NCI-H446 treated with DMSO at 0.1 percent for 48 hours (cell line): ENCODE measurements around the gene HOXB2.

Source experiments
- DNase-seq: peaks from one replicate; lab custom pipeline; 2025; lab: John Stamatoyannopoulos, UW

The HOXB2 gene

DNA sequence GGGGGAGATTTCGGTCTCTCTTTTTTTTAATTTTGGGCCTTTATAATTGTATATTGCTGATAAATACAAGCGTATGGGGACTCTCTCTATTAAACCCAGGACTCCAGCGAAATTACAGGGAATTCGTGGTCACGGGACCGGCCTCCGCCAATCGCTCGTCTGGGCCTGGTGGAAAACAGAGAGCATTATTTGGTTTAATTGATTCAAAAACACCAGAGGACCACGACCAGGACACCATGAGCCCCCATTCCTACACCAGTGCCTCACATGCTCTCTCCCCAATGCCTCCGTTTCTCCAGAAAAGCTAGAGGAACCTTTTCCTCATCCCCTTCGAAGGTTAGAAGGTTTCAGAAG lies at the start of gene HOXB2:
Gene HOXB2, minus strand, starts transcription at position 88 of the 354 bp plus-strand sequence. CDS start 198 bp downstream, outside the sequence.
- peak; percentile 26 for DNase-seq

DNA sequence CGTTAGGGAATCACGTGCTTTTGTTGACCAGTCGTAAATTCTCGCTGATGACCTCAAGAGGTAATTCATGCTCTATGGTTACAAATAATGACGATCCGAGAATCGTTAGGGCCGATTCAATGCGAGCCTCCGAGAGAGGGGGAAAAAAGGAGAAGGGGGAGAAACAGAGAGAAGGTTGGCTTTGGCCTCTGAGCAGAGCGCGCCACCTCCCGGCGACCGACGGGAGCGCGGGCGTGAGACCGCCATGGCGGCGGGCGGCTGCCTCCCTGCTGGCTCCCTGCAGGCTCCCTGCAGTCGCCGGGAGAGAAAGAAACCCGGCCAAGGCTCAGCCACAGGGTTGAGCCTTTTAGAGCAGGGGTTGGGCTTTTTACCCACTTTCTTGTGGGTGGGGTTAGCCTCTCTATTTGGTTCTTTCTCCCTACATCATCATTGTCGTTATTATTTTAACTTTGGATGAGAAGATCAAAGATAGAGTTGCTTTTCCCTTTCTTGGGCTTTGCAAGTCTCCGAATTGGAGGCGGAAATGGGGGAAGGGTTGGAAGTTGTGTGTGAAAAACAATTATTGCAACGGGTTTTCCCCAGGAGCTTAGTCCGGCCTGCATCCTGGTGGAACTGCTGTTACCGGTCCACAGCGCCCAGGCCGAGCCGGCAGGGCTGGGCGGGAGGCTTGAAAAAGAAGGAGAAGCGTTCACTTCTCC lies 49.1 kb upstream of the HOXB2 start:
- peak; percentile 27 for DNase-seq

DNA sequence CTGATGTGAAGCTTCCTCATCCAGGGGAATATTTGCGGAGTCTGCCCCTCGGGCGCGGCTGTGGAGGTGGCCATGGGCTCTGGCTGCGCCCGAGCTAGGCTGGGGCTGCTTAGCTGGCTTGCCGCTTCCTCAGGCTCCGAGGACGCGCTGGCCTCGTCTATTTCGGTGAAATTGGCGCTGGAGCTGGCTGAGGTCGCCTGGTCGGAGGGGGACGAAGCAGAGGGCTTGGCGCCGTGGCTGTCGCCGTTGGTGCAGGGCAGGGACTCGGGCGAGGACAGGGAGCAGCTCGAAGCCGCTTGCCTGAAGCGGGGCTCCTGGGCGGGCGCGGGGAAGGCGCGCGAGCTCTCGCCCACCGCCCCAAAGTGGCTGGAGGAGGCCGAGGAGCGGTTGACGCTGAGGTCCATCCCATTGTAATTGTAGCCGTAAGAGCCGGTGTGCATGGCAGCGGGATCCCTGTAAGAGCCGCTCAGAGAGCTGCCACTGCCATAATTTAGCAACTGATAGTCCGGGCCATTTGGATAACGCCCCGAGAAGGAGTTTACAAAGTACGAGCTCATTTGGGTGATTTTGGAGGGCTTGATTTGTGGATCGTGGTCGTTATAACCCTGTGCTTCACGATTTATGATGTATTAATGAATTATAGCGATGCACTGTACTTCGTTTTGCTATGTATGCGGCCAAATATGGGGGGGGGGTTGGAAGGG lies 48.4 kb upstream of the HOXB2 start, which contains the start of gene HOXB5:
Gene HOXB5, minus strand, starts transcription at position 654 of the 704 bp plus-strand sequence. Its CDS starts 97 bp downstream, at position 557.
- DNase-seq = no peak

DNA sequence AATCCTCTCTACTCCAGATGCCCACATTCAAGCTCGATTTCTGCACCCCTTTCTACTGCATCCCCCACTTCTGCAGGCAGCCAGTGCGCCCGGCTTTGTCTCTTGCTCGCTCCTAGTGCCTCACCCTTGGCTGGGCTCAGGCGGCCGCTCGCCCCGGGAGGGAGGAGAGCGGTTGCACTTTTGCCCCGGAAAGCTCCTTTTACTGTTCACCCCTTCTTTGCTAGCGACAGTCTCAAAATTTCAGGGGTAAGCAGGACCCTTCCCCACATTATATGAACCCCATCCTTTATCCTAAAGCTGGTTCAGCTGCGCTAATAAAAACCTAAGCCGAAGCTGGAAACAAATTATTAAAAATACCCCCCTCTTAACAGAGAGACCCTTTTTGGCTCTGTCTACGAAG lies 47.7 kb upstream of the HOXB2 start:
- no peak for DNase-seq

DNA sequence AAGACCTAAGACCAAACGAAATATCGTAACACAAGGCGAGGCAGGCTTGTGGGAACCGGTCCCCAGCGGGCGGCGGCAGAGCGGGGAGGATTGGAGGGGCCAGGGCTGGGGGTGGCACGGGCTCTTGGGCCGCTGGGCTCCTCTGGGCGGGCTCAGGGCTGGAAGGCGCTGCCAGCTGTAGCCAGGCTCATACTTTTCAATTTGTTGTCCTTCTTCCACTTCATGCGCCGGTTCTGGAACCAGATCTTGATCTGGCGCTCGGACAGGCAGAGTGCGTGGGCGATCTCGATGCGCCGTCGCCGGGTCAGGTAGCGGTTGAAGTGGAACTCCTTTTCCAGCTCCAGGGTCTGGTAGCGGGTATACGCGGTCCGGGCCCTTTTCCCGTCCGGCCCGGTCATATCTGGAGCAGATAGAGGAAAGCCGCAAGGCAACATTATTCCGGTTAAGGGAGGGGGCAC lies 47.2 kb upstream of the HOXB2 start:
- no peak for DNase-seq

DNA sequence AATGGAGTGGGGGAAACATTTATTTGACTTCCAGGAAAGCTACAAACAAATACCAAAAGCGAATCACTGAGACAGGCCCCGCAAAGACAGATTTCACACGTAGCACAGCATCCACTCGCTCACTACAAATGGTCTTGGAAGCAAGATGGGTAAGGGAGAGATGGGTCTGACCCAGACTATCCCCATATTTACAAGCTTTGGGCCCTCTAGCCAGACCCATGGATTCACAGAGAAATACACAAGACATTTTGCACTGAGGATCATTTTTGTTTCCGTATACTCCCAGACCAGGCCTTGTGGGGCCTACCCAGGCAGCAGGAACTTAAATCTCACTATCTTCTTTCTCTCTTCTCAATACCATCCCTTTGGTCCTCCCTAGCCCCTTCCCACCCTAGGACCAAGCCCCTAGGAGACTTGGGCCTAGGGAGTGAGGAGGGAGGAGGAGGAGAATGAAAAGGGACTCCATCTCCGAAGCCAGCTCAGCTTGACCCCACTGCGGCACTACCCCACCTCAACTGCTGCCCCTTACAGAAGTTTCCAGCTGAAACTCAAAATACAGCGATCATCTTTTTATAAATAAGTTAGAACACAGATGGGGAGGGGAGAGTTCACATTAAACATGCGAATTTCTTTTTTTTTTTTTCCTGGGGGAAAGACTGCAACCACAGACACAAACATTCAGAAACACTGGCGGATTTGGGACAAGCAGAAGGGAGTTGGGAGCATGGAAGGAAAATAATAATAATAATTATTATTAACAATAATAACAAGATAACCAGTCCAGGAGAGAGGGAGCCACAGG lies 46.5 kb upstream of the HOXB2 start:
- DNase-seq = no peak

DNA sequence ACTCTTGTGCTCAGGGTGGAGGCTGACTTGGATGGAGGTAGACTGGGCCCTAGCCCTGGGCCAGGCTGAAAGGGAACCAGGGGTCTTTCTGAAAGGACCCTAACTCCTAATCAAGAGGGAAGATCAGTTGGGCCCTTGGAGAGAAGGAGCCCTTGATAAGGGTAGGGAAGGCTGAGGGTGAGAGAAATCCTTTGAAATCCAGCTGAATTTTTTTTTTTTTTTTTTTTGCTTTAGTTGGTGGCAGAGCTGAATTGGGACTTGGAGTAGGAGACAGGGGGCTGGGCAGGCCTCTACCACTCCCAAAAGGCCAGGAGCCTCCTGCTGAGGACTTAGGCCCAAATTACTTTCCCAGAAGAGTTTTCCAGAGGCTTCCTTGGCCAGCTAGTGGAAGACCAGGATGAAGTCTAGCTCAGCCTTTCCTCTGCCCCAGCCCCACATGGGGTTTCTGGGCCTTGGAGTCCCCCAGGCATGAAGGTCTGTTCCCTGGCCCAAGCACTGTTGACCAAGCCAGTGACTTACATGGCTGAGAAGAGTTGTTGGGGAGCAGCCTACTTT lies 45.8 kb upstream of the HOXB2 start:
- no peak for DNase-seq

DNA sequence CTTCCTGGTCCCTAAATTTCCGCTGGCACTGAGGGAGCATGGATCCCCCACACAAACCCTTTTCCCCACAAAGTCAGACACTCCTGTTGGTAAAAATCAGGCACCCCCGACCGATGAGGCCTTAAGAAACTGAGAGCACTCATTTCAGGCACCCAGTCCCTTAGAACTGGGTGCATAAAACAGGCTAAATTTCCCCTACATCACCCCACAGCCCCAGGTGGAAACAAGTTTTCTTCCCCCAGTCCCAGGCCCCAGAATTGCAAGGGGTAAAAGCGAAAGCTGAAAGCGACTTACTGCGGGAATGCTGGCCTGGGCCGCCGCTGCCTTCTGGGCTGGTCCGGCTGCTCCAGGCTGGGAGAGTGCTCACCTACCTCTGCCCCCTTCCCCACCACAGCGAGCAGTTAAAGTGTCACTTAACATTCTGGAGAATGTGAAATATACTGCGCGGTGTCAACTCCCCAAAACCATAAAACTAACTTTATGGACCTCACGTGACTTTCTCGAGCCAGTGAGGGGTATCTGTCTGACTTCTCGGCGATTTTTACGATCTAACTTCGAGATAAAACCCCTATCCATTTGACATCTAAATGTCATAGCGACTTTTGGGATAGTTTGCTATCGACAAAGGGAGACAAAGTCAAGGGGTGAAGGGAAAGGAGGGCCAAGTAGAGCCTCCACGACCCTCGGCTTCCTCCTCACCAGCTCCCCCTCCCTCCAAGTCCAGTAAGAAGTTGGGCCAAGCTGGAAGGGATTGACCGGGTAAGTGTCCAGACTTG lies 45.1 kb upstream of the HOXB2 start, which contains the start of gene HOXB3:
Gene HOXB3, minus strand, starts transcription at position 411 of the 776 bp plus-strand sequence. CDS start 37,767 bp downstream, outside the sequence.
- no peak for DNase-seq

DNA sequence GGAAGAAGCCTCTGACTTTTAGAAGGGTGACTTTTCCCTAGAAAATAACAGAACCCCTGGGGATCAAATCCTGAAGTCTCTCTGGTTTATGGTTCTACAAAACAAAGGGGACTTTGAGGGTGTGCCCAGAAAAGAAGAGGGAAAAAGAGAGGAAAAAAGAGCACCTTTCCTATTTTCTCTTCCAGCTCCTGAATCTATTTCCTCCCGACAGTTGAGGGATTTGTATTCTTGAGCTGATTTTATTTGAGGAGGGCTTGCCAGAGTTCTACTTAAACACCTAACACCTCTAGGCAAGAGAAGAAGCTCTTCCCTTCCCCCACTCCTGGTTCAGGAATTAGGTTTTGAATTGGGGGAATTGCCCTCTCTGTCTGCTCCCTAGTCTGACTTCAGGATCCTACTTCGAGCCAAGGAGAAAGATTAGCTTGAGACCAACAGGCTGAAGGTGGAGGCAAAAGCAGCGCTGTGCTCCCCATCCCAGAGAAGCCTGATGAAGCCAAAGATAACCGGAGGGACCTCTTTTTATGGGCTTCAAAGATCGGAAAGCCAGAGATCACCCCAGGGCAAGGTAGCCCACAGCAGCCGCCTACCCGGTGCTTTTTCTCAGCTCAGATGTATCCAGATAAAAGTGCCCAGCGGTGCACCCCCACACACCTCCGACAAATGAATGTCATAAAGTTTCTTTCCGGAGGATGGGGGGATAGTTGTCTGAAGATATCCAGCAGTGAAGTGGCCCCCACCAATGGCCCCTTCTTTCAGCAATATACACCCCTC lies 44.3 kb upstream of the HOXB2 start:
- DNase-seq = no peak

DNA sequence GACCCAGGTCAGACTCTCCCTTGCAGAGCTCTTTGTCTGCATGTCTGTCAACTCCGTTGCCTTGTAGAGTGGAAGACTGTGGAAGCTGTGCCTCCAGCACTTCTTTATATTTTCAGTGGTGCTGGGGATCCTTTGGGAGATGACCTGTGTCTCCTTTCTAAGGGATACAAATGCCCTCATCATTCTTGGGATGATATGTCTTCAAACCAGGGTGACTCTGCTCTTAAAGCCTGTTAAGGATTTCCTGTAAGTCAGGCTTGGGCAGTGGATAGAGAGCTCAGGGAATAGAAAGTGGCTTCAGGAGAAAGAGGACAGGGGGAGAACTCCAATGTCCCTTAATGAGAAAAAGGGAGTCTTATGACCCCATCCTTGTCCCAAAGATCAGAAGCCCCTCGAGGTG lies 43.6 kb upstream of the HOXB2 start:
- no peak for DNase-seq

DNA sequence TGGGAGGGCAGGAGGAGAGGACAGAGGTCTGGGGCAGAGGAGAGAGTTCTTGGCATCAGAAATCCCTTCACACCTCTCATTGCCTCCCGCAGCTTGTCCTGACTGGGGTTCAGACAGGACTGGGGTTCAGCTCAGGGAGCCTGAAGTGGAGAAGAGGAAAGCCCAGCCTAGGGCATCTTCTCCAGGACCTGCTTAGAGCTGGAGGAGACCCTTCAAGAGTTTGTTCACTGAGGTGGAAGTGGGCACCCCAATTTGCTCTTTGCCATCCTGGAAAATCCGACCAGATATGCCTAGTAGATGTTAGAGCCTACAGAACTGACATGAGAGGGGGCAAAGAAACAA lies 43.1 kb upstream of the HOXB2 start:
- no peak for DNase-seq

DNA sequence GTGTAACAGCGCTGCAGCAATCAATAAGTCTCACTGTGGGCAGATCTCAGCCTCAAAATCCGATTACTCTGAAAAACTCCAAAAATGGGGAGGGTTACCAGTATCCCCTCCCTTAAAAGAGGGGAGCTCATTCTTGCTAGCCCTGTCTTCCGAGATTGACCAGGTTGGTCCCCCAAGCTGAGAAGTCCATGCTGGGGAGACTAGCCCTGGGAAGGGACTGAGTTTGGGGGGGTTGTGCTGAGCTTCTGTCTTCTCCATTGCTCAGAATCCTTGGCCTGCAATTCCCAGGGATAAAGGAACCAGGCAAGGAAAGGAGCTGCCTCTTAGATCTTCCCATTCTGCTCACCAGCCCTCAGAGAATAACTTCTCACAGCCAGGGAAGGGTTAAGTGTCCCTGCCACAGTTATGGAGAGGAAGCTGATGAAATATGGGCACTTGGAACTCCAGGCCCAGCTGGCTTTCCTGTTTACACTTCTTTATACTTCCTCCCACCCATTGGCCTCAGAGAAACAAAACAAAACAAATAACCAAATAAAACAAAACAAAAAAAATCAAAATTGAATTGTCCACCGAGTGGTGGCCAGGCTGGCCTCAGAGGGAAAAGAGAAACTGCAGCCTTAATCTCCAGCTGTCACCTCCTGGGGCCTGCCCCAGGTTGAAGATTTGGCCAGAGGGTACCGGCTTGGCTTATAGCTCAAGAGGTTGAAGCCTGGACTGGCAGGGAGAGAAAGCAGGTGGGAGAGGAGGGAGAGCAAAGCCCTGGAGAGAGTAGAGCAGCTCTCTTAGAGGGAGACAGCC lies 42.6 kb upstream of the HOXB2 start:
- no peak for DNase-seq

DNA sequence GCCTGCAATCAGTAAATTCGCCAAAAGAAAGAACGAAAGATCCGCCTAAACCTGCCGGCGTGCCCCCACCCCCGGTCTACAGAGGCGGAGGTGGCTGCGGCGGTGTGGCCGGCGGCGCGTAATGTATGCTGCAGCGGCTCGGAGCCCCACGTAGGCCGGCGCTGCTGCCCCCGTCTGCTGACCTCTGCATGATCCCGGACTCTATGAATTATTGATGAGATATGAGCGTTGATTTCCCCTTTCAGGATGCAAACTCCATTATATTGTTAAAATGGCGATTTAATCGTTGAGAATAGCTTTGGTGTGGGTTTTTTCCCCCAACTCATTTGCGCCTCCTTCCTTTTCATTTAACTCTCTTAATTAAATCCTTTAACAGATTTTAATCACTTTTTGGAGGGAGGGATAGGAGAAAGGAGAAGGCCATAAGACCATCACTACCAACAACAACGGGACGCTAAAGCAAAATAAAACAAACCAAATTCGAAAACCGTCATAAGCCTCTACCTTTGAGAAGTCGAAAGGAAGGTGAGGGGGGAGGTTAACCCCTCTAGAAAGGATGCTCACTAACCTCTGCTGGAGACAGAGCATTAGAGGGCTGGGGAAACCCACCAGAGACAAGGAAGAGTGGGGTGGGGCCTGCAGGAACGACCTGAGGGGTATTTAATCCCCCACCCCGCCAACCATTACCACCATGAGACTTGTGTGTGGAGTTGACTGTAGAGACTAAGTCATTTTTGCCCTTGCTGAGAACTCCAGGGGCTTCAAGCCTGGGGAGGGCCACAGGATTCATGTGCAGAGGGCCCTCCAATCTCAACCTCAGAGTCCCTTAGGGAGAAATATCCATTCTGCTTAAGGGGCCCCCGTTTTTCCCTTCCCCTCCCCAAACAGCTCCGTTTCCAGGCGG lies 41.7 kb upstream of the HOXB2 start:
- DNase-seq = no peak

DNA sequence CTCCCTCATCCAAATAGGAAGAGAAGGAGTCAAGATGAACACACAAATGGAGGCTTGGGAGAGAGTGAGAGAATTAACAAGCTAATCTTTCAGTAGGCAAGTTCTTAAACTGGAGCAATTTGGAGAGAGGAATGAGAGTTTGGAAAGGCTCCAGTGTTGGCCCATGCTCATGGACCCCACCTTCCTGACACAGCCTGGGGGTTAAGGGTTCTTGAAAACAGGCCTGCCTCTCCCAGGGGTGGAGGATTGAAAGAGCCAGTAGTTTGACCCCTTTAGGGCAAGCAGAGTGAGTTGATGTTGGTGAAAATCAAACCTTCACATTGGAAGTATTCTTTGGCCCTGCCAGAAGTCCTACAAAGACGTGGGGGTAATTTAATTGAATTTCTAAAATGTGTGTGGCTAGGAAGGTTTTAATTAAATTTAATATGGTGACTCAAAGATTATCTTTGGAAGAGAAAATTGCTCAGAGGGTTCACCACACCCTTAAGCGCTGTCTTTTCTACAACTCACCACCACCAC lies 39.4 kb upstream of the HOXB2 start:
- DNase-seq = no peak

DNA sequence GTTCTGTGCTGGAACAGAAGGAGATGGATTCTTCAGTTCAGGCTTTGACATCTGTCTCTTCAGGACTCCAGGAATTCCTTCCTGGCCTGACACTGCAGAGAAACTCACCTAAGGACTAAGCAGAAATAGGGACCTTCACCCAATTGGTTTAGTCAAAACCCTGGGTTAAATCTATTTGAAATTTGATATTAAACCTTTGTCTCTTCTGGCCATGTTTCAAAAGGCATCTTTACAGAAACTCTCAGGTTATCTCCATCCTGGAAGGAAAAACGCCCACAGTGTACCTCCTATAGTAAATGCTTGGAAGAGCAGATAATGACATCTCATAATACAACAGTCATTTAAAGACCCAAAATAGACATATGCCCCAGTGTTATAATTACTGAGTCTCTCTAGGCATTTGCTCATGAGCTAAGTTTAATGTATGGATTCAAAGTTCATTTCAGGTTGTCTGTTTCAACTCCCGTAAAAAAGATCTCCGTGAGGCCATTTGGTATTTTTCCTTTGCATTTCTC lies 38.9 kb upstream of the HOXB2 start:
- no peak for DNase-seq

DNA sequence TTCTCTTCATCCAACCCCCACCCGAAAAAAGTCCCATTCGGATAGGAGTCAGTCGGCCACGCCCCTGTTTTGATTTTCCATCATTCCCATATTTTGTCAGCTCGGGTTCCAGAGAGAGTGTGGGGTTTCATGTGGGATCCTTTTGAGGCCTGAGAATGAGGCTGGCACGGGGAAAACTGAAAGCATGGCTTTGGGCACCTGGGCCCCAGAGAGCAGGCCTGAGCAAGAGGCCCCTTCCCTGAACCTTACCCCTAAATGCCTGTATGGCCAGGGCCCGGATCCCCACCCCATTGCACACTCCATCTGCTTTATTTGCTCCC lies 37.8 kb upstream of the HOXB2 start:
- no peak for DNase-seq

DNA sequence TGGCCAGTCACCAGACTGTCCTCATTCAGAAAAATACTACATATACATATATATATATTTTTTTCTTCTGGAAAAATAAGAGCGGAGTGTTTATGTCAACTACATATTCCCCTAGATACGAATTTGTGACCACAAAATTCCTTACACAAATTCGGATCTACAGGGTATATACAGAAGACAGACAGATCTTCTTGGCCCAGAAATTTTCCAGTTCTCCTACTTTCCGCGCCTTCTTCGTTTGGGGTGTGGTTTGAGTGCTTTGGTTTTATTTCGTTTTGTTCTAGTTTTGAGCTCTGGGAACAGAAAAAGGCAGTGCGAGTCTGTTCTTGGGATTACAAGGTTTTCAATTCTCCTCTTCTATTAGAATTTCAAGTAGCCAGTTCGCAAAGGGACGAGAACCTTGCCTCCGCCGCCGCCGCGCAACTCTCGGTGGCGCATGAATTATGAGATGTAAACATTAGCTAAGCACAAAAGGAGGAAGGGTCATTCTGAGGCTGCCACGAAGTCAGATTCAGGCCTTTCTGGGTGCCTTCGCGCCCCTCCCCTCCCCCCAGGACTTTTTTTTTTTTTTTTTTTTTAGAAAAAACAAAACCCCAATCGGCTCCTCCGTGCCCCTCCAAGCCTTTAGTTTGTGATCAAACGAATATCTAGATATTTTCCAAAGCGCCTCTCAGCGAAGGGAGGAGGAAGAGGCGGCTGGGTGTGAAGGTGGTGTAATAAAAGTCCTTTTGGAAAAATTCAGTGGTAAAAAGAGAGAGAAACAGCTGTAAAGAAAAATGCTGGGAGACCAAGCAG lies 35.0 kb upstream of the HOXB2 start:
- no peak for DNase-seq

DNA sequence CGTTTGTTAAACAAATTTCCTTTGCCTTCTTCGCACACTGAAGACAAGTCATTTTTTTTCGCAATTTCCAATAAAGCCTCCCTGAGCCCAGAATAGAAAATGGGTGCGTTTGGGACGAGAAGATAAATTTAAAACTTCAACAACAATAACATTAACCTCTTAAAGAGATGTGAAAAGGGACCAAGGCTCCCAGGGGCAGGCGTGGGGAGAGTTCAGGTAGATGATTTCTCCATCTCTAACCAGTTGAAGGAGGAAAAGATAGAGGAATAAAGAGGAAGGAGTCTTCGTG lies 34.5 kb upstream of the HOXB2 start:
- no peak for DNase-seq
